GM12872 (cell line): ENCODE results near the gene PRRT1B.

ENCODE experiments used
- TF ChIP-seq, protein P1 (sequence below): IDR thresholded peaks from 3 replicates; pipeline ENCODE4 v1.5.1; 2011; ENCODE audit warnings: low read depth, mild to moderate bottlenecking, low read length, moderate library complexity; ENCODE audit not compliant: insufficient read depth

PRRT1B gene

DNA sequence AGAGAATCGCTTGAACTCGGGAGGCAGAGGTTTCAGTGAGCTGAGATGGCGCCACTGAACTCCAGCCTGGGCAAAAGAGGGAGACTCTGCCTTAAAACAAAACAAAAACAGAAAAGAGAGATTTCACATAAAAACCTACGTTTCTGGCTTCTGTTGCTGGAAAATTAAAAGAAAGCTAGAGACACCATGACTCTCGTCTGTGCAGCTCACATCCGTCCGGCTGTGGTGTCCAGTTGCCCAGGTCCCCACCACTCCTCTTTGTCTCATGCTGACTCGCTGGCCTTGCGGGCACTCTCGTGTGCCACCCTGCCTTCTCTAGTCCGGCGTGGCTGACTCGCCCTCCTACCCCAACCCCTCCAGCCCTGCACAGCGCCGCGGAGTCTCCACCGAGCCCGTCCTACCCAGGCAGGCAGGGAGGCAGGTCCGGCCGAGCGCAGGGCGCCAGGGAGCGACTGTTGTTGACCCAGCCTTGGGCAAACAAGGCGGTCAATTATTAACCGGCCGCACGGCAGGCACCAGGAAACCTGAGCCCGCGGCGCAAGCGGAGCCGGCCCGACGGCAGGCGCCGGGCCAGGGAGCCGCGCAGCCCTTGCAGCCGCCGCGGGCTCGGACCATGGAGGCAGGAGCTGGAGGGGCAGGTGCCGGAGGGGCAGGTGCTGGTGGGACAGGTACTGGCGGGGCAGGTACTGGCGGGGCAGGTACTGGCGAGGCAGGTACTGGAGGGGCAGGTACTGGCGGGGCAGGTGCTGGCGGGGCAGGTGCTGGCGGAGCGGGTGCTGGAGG, at the start of gene PRRT1B:
Gene PRRT1B, plus strand, starts transcription at position 521 of the 783 bp plus-strand sequence. Its CDS starts 93 bp downstream, at position 614.
- TF ChIP-seq, protein P1, sequence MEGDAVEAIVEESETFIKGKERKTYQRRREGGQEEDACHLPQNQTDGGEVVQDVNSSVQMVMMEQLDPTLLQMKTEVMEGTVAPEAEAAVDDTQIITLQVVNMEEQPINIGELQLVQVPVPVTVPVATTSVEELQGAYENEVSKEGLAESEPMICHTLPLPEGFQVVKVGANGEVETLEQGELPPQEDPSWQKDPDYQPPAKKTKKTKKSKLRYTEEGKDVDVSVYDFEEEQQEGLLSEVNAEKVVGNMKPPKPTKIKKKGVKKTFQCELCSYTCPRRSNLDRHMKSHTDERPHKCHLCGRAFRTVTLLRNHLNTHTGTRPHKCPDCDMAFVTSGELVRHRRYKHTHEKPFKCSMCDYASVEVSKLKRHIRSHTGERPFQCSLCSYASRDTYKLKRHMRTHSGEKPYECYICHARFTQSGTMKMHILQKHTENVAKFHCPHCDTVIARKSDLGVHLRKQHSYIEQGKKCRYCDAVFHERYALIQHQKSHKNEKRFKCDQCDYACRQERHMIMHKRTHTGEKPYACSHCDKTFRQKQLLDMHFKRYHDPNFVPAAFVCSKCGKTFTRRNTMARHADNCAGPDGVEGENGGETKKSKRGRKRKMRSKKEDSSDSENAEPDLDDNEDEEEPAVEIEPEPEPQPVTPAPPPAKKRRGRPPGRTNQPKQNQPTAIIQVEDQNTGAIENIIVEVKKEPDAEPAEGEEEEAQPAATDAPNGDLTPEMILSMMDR = no peak

DNA sequence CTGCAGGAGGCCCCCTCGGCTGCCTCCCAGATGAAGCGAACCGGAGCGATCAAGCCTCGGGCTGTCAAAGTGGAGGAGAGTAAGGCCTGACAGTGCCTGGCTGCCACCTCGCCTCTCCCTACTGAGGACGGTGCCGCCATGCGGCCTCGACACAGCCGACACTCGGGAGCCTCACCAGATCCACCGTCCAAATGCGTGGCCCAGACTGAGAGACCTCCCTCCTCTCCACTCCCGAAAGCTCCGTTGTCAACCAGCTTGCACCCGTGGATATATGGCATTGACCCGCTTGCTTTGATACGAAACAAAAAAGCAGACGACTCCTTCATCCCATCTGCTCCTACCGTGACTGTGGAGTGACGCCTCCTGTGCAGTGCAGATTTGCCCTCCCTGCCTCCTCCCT, 49.5 kb upstream of the PRRT1B start:
- TF ChIP-seq, protein P1 = no peak

DNA sequence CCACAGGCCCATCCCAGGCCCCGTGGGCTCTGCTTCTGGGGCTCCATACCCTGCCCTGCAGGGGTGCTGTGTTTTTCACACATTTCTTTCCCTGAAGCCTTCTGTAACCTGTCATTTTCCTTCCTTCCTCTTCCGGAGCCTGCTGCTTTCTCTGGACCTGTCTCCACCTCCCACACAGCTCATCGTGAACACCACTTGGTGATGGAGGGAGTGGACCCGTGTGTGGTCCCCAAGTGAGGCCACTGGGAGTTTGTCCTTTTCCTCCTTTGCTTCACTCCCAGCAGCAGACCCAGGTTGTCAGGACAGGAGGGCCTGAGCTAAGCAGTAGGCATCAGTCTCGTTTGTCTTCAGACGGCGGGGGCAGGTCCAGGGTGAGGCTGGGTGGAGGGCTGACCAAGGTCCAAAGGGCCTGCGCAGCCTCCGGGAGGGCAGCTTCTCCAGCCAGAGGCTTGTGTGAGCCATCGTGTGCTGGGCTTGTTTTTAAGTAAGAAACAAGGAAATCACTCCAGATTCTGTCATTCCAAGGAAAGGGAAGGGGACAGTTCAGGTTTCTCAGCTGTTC, 48.4 kb upstream of the PRRT1B start:
- TF ChIP-seq, protein P1 = no peak

DNA sequence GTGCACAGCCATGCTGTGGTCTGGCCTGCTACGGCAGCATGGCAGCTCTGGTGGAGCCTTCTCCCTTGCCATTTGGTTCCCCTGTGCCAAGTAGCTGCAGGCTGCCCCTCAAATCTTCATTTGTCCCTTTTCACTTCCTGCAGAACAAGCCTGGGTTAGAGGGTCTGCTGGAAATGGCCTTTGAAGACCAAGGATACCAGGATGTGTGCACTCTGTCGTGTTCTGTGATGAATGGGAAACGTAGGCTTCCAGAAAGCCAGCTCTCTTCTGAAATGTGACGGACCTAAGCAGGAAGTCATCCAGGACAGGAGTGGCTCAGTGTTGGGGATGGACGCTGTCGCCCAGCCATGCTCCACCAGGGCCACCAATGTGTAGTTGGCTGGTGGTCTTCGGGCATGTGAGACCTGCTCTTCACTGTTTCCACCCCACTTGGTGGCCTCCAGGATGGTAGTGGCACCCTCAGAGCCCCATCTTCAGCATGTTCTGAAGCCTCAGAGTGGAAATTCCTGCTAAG, 46.0 kb upstream of the PRRT1B start:
- TF ChIP-seq, protein P1 = no peak

DNA sequence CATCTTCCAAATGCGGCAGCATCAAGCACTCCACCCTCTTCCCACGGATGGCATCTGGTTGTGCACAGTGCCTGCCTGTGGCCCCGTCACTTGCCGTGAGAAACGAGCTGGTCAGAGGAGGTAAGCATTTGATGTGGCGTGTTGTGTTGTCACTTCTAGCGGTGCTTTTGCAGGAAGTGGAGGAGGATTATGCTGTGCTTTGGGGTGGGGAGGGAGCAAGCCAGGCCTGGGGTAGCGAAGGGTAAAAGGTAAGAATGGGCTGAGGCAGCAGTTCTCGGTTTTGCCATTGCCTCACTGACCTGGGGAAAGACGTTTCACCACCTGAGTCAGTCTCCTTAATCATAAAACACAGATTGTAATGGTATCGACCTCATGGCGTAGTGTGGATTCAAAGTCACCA, 44.9 kb upstream of the PRRT1B start:
- TF ChIP-seq, protein P1 = no peak

DNA sequence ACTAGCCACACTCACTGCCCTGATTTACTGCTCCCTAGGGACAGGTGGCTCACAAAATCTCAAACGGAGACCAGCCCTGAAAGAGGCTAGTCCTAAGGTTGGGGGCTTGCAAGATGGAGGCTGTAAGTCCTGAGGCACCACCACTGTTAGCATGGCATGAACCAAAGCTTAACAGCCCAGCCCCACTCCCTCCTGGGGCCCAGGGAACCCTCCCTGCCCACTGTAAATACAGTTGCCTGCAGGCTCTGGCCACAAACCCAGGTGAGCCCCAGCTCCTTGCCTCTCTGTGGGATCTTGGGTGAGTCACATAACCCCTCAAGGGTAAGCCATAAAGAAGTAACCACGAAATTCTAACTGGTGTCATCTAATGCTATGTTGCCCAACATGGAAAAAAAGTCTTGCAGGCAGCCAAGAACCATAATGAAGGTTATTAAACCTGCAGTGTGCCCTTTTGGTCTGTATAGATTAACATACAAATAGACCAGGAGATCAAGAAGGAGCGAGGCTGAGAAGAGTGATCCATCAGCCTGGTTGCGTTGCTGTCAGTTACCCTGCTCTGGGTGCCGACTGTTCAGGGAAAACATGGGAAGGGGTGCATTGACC, 44.3 kb upstream of the PRRT1B start:
- TF ChIP-seq, protein P1 = no peak
